Measurements from ENCODE around the gene FNDC8. TPM values are rescaled to one million over a fixed set of nuclear protein-coding genes. Genes with fewer than 3 reads are reported as not detected.

FNDC8 gene
- total and polyA plus RNA-seq, 2 of the 4 experiments (the other 2 are of a cell fraction): not detected

GRCh38 chr17:35138218-35138617, 16.8 kb downstream of the FNDC8 start:
- TF ChIP-seq CEBPB (IDR thresholded peaks at IDR 0.05; ENCODE audit: low read depth, low read length): no peak
- no peak for TF ChIP-seq NFE2L2 (IDR thresholded peaks at IDR 0.05; ENCODE audit: low read depth, low read length)
- no peak for TF ChIP-seq RCOR1 (IDR thresholded peaks at IDR 0.05; ENCODE audit: insufficient replicate concordance, low read length)
- no peak for TF ChIP-seq RAD21 (IDR thresholded peaks at IDR 0.05; ENCODE audit: low read length)
- no peak for TF ChIP-seq CTCF (conservative IDR thresholded peaks at IDR 0.05; ENCODE audit: low read depth, low read length)
- no peak for TF ChIP-seq MXI1 (IDR thresholded peaks at IDR 0.05; ENCODE audit: borderline replicate concordance, low read depth, low read length)
- TF ChIP-seq ELK1 (IDR thresholded peaks at IDR 0.05; ENCODE audit: borderline replicate concordance, low read depth, low read length): no peak
- no peak for TF ChIP-seq USF2 (IDR thresholded peaks at IDR 0.05; ENCODE audit: low read depth, low read length)
- no peak for TF ChIP-seq FOS (IDR thresholded peaks at IDR 0.05; ENCODE audit: low read depth, low read length)
- TF ChIP-seq MAFK (IDR thresholded peaks at IDR 0.05; ENCODE audit: low read depth, low read length): no peak
- TF ChIP-seq MAZ (IDR thresholded peaks at IDR 0.05; ENCODE audit: borderline replicate concordance, low read depth, low read length): no peak
- TF ChIP-seq SMC3 (IDR thresholded peaks at IDR 0.05; ENCODE audit: low read depth, low read length): no peak
- no peak for TF ChIP-seq RFX5 (IDR thresholded peaks at IDR 0.05; ENCODE audit: low read depth, low read length)
- TF ChIP-seq BHLHE40 (IDR thresholded peaks at IDR 0.05; ENCODE audit: low read depth, low read length): no peak
- no peak overlapping the region for H3K4me2 ChIP-seq (ENCODE audit: low read depth, low read length)
- H4K20me1 ChIP-seq (ENCODE audit: insufficient read depth, low read length): no peaks in the 10 kb centered on the region
- H4K8ac ChIP-seq (ENCODE audit: low read depth in 2 of 2, low read length in 2 of 2): no peak overlapping the region
- H3K56ac ChIP-seq (ENCODE audit: extremely low read depth, insufficient read depth, low read length): no peak overlapping the region
- in situ Hi-C loops (cut with MboI; ENCODE audit: low sequenced_read_pairs) (no loop called here), dilution Hi-C loops (cut with HindIII; ENCODE audit: low sequenced_read_pairs, unreplicated experiment) (no loop called here), intact Hi-C loops (cut with micrococcal nuclease) (no loop called here)
- H3K4me3 ChIP-seq (ENCODE audit: insufficient read depth, low read depth, low read length): no peak overlapping the region
- H3K9me3 ChIP-seq (ENCODE audit: control insufficient read depth, insufficient read depth, low read length): no peaks in the 10 kb centered on the region
- no TSS peak for BruUV-seq (replicated peaks)
- H2AK9ac ChIP-seq (replicated peaks; ENCODE audit: low read depth, low read length, poor library complexity): no peak overlapping the region
- no peak overlapping the region for H4K5ac ChIP-seq (ENCODE audit: low read depth, low read length)
- no peak overlapping the region for H2BK5ac ChIP-seq (ENCODE audit: low read depth, low read length, poor library complexity, severe bottlenecking)
- H3K36me3 ChIP-seq (ENCODE audit: control insufficient read depth, insufficient read depth, low read length): peaks cover 56% of the 10 kb centered on the region
- no CpG with 5 or more reads among the region's 6 CpGs for WGBS, 2 experiments (ENCODE audit: extremely low coverage in 2 of 2, insufficient read length in 1 of 2)
- ATAC-seq (ENCODE audit: low read depth) (no peak), DNase-seq (no peak)
- no peak overlapping the region for H2BK120ac ChIP-seq (ENCODE audit: low read depth, low read length)
- H3K27ac ChIP-seq (ENCODE audit: insufficient read depth, low read length): no peak overlapping the region
- no peak overlapping the region for H3K9ac ChIP-seq (ENCODE audit: low read depth, low read length)
- no peak overlapping the region for H4K91ac ChIP-seq (ENCODE audit: insufficient read depth, low read depth, low read length)
- no peaks in the 10 kb centered on the region for H3K27me3 ChIP-seq (ENCODE audit: control insufficient read depth, insufficient read depth, low read length)
- ChIA-PET CTCF (no interaction called here), POLR2A (ENCODE audit: unreplicated experiment) (no interaction called here)
- no peak overlapping the region for H2BK20ac ChIP-seq (ENCODE audit: low read depth, low read length)
- H3K79me1 ChIP-seq (ENCODE audit: low read depth in 1 of 2, low read length in 2 of 2): peaks cover 14 to 20% of the 10 kb centered on the region in 2 experiments
- H2BK15ac ChIP-seq (ENCODE audit: low read depth, low read length): no peak overlapping the region
- no peak overlapping the region for H3K4ac ChIP-seq (ENCODE audit: low read depth, low read length)
- peaks cover 3% of the 10 kb centered on the region; the same call in 1 of the 2 replicates for H3K9me1 ChIP-seq (ENCODE audit: insufficient read depth, low read length)
- H2AK5ac ChIP-seq (ENCODE audit: low read depth, low read length): no peak overlapping the region
- no peaks in the 10 kb centered on the region; the same call in 1 of the 2 replicates for H3K4me1 ChIP-seq (ENCODE audit: control insufficient read depth, insufficient read depth, low read length)
- no peak overlapping the region for H3K18ac ChIP-seq (ENCODE audit: low read depth, low read length)
- H3K23ac ChIP-seq (ENCODE audit: low read depth, low read length): no peak overlapping the region
- no peak overlapping the region for H2AFZ ChIP-seq (replicated peaks; ENCODE audit: low read length, poor library complexity)
- H3K14ac ChIP-seq (replicated peaks; ENCODE audit: low read depth, low read length): no peak overlapping the region
